Measurements from ENCODE around the gene PKP4.

- TF ChIP-seq CTCF (IDR thresholded peaks at IDR 0.05) (no peak), POLR2A (IDR thresholded peaks at IDR 0.05) (no peak)
Observed at GRCh38 chr2:158488442-158489216, 31.9 kb downstream of the PKP4 start.
